NCI-H446 treated with DMSO at 0.1 percent for 48 hours (cell line): ENCODE results near the gene ADSL.
"Not testable (repeated sequence)": the region's sequence is repeated elsewhere in the genome, so short reads cannot be mapped to it uniquely, and the experiment has no call there.

Experiments used
- DNase-seq: peaks from one replicate; lab custom pipeline; 2025; lab: John Stamatoyannopoulos, UW

Gene ADSL

GRCh38 chr22:40374567-40374966 is 28.3 kb downstream of the ADSL start:
- DNase-seq: no peak

- DNase-seq: no peak
These were observed 29.8 kb downstream of the ADSL start for GRCh38 chr22:40376149-40376548.

- no peak for DNase-seq
These were observed 31.6 kb downstream of the ADSL start for GRCh38 chr22:40377931-40378330.

DNA sequence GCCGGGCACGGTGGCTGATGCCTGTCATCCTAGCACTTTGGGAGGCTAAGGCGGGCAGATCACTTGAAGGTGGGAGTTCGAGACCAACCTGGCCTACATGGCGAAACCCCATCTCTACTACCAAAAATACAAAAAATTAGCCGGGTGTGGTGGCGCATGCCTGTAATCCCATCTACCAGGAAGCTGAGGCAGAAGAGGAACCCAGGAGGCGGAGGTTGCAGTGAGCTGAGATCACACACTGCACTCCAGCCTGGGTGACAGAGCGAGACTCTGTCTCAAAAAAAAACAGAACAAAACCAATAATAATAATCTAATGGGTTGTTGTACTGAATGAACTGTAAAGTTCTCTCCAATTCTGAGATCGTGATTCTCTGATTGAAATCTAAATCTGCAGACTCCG is 32.1 kb downstream of the ADSL start:
- not testable (repeated sequence) for DNase-seq

GRCh38 chr22:40381461-40381860 is 35.2 kb downstream of the ADSL start:
- no peak for DNase-seq

GRCh38 chr22:40383905-40384304 is 37.6 kb downstream of the ADSL start:
- DNase-seq: no peak

DNA sequence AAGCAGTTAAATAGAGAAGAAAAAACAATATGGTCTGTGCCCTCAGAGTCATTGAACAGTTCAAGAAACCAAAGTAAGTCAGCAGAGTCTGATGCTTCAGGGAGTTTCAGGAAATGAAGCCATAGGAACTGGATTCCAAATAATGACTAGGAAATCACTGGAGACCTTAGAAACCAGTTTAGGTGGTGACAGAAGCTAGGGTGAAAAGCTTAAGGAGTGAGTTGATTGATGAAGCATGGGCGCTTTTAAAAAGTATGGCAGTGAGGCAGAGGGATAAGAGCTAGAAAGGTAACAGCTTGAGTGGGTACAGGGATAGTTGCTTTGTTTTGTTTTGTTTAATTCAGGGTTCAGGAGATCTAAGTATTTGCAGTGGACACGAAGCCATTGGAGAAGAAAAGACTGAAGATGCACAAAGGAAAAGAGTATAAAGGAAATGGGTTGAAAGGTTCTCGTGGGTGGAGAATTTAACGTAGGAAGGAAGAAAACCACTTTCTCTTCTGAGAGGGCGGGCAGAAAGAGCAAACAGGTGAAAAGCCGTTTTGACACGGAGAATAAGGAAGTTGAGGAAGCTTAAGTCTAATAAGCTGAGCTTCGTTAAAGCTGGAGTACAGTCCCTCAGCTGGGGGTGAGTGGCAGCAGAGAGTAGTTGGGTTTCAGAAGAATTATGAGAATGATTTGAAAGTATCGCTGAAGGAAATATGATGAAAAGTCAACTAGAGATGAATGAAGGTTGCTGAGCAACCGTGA is 38.9 kb downstream of the ADSL start:
- DNase-seq: no peak

GRCh38 chr22:40387746-40388145 is 41.4 kb downstream of the ADSL start:
- no peak for DNase-seq

GRCh38 chr22:40388231-40388630 is 41.9 kb downstream of the ADSL start:
- DNase-seq: no peak

DNA sequence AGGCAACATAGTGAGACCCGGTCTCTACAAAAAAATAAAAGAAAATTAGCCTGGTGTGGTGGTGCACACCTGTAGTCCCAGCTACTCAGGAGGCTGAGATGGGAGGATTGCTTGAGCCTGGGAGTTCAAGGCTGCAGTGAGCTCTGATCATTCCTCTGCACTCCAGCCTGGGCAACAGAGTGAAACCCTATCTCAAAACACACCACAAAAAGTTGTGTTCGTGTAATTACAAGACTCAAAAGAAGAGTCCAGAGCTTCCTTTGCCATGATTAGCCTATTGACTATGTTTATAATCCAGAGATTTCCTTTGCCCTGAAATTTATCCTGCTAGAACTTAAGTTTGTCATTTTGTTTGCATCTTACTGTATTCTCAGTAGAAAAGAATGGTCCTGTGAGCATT is 45.1 kb downstream of the ADSL start:
- no peak for DNase-seq

GRCh38 chr22:40392618-40393017 is 46.3 kb downstream of the ADSL start:
- DNase-seq: no peak

- no peak for DNase-seq
These were observed 48.3 kb downstream of the ADSL start for GRCh38 chr22:40394607-40395006.

- no peak for DNase-seq
These were observed 49.3 kb downstream of the ADSL start for GRCh38 chr22:40395607-40396006.

- DNase-seq: peak; percentile 20
These were observed 50.6 kb downstream of the ADSL start for GRCh38 chr22:40396882-40397281.

DNA sequence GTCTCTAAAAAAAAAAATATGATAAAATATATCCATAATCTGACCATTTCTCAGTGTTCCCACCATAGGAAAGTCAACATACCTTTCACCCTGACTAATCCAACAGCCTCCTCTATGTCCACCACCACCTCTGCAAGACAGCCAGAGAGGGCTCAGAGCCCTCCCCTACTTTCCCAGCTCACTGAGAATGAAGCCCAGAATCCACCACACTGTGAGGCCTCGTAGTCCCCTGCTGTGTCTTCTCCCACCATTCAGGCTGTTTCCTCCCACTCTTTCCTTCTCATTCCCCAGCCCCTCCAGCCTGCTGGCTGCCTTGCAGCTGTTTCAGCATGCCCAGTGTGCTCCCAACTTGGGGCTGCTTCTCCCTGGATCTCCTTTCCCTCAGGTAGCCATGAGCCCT is 51.1 kb downstream of the ADSL start:
- DNase-seq: no peak

DNA sequence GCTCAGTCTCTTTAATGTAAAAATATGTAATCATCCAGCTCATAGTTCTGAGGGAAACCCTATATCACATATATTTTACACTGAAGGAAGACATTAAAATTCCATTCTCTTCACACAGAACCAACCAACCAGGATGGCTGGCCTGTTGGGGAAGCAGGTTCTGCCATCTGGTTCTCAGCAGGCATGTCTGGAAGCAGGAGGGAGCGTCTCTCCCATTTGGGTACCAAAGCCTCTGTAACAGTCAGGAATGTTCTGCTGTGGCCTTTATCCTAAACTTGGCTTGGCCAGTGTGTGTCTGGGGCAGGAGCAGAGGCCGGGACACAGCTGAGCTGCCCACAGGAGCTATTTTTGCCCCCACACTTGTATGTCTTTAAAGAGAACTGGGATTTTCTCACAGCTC is 53.3 kb downstream of the ADSL start:
- DNase-seq: no peak

DNA sequence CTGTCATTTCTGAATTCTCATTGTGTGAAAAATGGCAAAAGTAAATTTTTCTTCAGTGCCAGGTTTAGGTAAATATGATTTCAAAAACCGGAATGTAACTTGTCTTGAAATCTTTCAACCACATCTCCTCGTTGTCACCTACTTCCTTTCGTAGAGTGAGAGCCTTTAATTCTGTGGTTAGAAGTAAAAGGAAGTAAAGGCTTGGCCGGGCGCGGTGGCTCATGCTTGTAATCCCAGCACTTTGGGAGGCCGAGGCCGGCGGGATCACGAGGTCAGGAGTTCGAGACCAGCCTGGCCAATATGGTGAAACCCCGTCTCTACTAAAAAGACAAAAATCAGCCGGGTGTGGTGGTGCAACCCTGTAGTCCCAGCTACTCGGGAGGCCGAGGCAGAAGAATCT is 53.9 kb downstream of the ADSL start:
- no peak for DNase-seq

GRCh38 chr22:40401532-40401931 is 55.2 kb downstream of the ADSL start:
- no peak for DNase-seq

GRCh38 chr22:40401981-40402406 is 55.7 kb downstream of the ADSL start:
- no peak for DNase-seq

DNA sequence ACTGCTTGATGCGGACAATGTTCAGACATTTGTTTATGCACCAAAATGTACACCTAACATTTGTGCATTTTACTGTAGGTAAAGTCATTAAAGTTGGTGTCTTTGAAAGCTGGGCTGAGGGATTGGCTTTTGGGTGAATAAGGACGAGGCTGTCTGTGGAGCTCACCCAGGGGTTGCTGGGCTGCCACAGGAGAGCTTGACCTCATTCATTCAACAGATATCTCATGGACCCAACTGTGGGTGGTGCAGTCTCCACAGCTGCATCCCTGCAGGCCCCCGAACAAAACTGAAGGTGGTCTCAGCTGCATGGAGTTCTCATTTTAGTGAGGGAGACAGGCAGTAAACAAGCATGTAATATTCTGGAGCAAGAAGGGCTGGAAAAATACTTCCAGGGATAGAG is 56.8 kb downstream of the ADSL start:
- no peak for DNase-seq

DNA sequence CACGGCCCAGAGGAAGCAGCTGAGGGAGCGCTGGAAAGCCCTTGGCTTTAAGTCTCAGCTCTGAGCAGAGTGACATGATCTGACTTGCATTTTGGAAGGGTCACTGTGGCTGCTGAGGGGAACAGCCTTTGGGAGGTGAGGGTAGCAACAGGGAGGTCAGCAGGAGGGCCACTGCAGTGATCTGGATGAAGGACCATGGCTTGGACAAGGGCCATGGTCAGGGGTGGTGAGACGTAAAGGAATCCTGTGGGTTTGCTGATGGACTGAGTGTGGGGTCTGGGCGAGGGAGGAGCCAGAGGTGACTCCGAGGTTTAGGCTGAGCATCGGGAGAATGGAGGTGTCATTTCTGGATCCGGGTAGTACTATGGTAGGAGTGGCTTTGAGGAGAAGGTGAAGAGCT is 57.4 kb downstream of the ADSL start:
- no peak for DNase-seq

DNA sequence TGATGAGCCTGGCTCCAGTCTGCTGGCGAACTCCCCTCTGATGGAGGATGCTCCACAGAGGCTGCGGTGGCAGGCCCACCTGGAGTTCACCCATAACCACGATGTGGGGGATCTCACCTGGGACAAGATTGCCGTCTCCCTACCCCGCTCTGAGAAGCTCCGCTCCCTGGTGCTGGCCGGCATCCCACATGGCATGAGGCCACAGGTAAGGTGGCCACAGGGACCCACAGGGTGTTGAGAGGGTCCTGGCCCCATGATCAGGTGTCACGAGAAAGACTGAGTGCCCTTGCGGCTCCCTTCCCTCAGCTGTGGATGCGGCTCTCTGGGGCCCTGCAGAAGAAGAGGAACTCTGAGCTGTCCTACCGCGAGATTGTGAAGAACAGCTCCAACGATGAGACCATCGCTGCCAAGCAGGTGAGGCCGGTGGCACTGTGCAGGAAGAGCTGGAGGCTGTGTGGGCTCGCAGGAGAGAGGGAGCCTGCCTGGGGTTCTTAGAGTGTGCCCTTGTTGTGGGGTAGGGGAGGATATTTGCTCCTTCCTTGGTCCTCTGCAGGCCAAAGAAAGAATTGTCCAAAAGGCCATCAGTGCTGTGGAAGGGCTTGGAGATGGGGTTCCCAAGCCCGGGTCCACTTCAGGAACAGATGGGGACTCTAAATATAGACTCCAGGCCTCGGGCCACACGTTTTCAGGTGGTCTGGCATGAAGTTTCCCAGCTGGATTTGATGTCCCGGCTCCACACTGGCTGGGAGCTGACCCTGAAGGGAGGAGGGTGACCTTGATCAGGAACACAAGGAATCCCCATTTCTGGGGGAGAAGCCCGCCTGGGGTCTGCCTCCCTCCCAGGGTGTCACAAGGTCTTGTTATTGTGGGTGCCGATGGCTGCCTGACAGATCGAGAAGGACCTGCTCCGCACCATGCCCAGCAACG is 58.2 kb downstream of the ADSL start:
- DNase-seq: no peak
